Astrocyte (in vitro differentiated cells and primary cell): ENCODE measurements around the gene CTNNA3.

Source experiments
- EZH2 ChIP-seq: IDR thresholded peaks from 2 replicates; pipeline ENCODE4 v1.6.1; 2012; ENCODE audit warnings: mild to moderate bottlenecking, low read length, inconsistent platforms; ENCODE audit not compliant: insufficient read depth
- TF ChIP-seq, protein P1 (sequence below): IDR thresholded peaks from 2 replicates; pipeline ENCODE4 v1.5.1; 2011; ENCODE audit warnings: low read depth, mild to moderate bottlenecking, inconsistent platforms, low read length, moderate library complexity; ENCODE audit not compliant: insufficient read depth

DNA sequence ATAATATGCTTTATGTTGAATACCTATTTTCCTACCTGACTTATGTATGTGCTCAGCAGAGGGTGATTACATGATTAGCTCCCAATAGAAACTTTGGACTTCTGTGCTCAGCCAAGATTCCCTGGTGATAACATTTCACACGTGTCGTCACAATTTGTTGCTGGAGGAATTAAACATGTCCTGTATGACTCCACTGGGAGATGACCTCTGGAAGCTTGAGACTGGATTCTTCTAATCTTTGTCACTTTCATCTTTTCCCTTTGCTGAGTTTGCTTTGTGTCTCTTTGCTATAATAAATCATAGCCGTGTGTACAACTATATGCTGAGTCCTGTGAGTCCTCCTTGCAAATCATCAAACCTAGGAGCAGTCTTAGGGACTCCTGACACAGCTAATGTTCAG lies 891.0 kb downstream of the CTNNA3 start:
- TF ChIP-seq, protein P1, sequence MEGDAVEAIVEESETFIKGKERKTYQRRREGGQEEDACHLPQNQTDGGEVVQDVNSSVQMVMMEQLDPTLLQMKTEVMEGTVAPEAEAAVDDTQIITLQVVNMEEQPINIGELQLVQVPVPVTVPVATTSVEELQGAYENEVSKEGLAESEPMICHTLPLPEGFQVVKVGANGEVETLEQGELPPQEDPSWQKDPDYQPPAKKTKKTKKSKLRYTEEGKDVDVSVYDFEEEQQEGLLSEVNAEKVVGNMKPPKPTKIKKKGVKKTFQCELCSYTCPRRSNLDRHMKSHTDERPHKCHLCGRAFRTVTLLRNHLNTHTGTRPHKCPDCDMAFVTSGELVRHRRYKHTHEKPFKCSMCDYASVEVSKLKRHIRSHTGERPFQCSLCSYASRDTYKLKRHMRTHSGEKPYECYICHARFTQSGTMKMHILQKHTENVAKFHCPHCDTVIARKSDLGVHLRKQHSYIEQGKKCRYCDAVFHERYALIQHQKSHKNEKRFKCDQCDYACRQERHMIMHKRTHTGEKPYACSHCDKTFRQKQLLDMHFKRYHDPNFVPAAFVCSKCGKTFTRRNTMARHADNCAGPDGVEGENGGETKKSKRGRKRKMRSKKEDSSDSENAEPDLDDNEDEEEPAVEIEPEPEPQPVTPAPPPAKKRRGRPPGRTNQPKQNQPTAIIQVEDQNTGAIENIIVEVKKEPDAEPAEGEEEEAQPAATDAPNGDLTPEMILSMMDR: no peak
- TF ChIP-seq EZH2: no peak
